HepG2 (cell line): ENCODE results near the gene CAT. TPM values are rescaled to one million over a fixed set of nuclear protein-coding genes. Genes with fewer than 3 reads are reported as not detected.

ENCODE experiments used
- DMTF1 ChIP-seq: sonication (generic); formaldehyde crosslinking; IDR thresholded peaks from 2 replicates; pipeline ENCODE4 v1.4.0; 2020; ENCODE audit warnings: mild to moderate bottlenecking, missing genetic modification reagents
- FOXP1 ChIP-seq, 2 experiments: fragments of 450-650 bp in 1 of 2; IDR thresholded peaks; 2 replicates each; pipeline ENCODE4 v1.6.1; 2017 to 2018; ENCODE audit warnings: antibody characterized with exemption in 1 of 2
- SETDB1 ChIP-seq: sonication (generic); formaldehyde crosslinking; IDR thresholded peaks from 2 replicates; pipeline ENCODE4 v1.5.1; 2020; ENCODE audit warnings: missing genetic modification reagents, mild to moderate bottlenecking, borderline replicate concordance
- SRSF9 ChIP-seq: fragments of 200-400 bp; formaldehyde crosslinking; IDR thresholded peaks from 2 replicates; pipeline ENCODE4 v1.6.1; 2018; ENCODE audit warnings: borderline replicate concordance, mild to moderate bottlenecking, low read depth, low read length; ENCODE audit not compliant: insufficient read depth, poor library complexity, severe bottlenecking
- SUZ12 ChIP-seq: fragments of 150-350 bp; IDR thresholded peaks from 2 replicates; pipeline ENCODE4 v1.6.1; 2014; ENCODE audit warnings: low read depth, low read length
- ZNF318 ChIP-seq: sonication (generic); formaldehyde crosslinking; IDR thresholded peaks from 2 replicates; pipeline ENCODE4 v1.4.0; 2020; ENCODE audit warnings: mild to moderate bottlenecking, missing genetic modification reagents
- polyA plus RNA-seq, 8 experiments: library from polyadenylated mRNA; depleted of rRNA in 3 of 8; stranded (reverse) in 7 of 8; unstranded in 1 of 8; fragments of >200 nt; fragmentation: Illumina TruSeq in 4 of 8; extraction: Trizol in 4 of 8; gene quantifications; 2 replicates each; pipeline versions ENCODE4 v1.2.1 to v1.2.3, GENCODE V29; 2011 to 2016; ENCODE audit warnings: low read depth in 4 of 8, missing spikeins in 1 of 8, mixed read lengths in 1 of 8; ENCODE audit not compliant: insufficient read depth in 1 of 8
- total RNA-seq, 5 experiments: library from RNA; depleted of rRNA; stranded (reverse); fragments of >200 nt; fragmentation: Illumina TruSeq; extraction: Trizol; gene quantifications; 2 replicates each; pipeline ENCODE4 v1.2.3, GENCODE V29; 2016; ENCODE audit warnings: low read depth in 1 of 5
- TF ChIP-seq, protein P1 (sequence below): fragments of 450-650 bp; IDR thresholded peaks from 2 replicates; pipeline ENCODE4 v1.6.1; 2017; ENCODE audit warnings: mild to moderate bottlenecking

Gene CAT
- total and polyA plus RNA-seq, 2 of the 13 experiments (the other 11 are each of a cell fraction or from before 2014, with no cell fraction given): 107 to 136 TPM

- TF ChIP-seq, protein P1, sequence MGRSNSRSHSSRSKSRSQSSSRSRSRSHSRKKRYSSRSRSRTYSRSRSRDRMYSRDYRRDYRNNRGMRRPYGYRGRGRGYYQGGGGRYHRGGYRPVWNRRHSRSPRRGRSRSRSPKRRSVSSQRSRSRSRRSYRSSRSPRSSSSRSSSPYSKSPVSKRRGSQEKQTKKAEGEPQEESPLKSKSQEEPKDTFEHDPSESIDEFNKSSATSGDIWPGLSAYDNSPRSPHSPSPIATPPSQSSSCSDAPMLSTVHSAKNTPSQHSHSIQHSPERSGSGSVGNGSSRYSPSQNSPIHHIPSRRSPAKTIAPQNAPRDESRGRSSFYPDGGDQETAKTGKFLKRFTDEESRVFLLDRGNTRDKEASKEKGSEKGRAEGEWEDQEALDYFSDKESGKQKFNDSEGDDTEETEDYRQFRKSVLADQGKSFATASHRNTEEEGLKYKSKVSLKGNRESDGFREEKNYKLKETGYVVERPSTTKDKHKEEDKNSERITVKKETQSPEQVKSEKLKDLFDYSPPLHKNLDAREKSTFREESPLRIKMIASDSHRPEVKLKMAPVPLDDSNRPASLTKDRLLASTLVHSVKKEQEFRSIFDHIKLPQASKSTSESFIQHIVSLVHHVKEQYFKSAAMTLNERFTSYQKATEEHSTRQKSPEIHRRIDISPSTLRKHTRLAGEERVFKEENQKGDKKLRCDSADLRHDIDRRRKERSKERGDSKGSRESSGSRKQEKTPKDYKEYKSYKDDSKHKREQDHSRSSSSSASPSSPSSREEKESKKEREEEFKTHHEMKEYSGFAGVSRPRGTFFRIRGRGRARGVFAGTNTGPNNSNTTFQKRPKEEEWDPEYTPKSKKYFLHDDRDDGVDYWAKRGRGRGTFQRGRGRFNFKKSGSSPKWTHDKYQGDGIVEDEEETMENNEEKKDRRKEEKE: no peak
- TF ChIP-seq FOXP1 (IDR thresholded peaks at IDR 0.05): no peak
- TF ChIP-seq FOXP1 (CRISPR knock-in tag; IDR thresholded peaks at IDR 0.05): peak; percentile 78
- TF ChIP-seq SUZ12: no peak
- TF ChIP-seq ZNF318 (CRISPR knock-in tag): no peak
- TF ChIP-seq SETDB1 (CRISPR knock-in tag): no peak
- TF ChIP-seq DMTF1 (CRISPR knock-in tag): no peak
- no peak for TF ChIP-seq SRSF9
Observed at GRCh38 chr11:34427186-34427805, 11.4 kb upstream of the CAT start (continued).
